IMR-90 (cell line): Measurements from ENCODE around the gene RAB5B. TPM values are rescaled to one million over a fixed set of nuclear protein-coding genes. Genes with fewer than 3 reads are reported as not detected.

Experiments
- ATAC-seq: fragments of 200-7000 bp; cut with Tn5 transposase; 2 replicates; pipeline ENCODE4 v1.9.1; 2020; ENCODE audit warnings: low read depth, mild to moderate bottlenecking, moderate library complexity
- BruUV-seq: library from RNA; stranded (reverse); fragments of 400-500 nt; replicated peaks from 2 replicates; lab custom pipeline; 2021; lab: Mats Ljungman, UMichigan
- CTCF ChIA-PET: fragments of 300-600 bp; formaldehyde crosslinking; extraction: SDS; loops from one replicate; lab custom pipeline; 2021; ENCODE audit warnings: antibody characterized with exemption; lab: Yijun Ruan, JAX
- POLR2A ChIA-PET: fragments of 300-600 bp; sonication (Branson Sonifier 250); formaldehyde crosslinking; loops from one replicate; lab custom pipeline; 2022; ENCODE audit warnings: antibody characterized with exemption; ENCODE audit not compliant: unreplicated experiment; lab: Charles Lee
- DNase-seq: peaks from one replicate; pipeline ENCODE4 v3.0.0; 2013
- H2AFZ ChIP-seq: replicated peaks from 2 replicates; pipeline ENCODE3; 2013; ENCODE audit warnings: low read length, mild to moderate bottlenecking; ENCODE audit not compliant: poor library complexity
- H2AK5ac ChIP-seq: 2 replicates; pipeline ENCODE4 v1.6.1; 2013; ENCODE audit warnings: low read depth, low read length, inconsistent platforms
- H2AK9ac ChIP-seq: replicated peaks from 2 replicates; pipeline ENCODE3; 2013; ENCODE audit warnings: mild to moderate bottlenecking, low read depth, low read length, moderate library complexity; ENCODE audit not compliant: poor library complexity
- H2BK120ac ChIP-seq: 2 replicates; pipeline ENCODE4 v1.6.1; 2013; ENCODE audit warnings: low read depth, low read length, inconsistent platforms
- H2BK15ac ChIP-seq: 3 replicates; pipeline ENCODE4 v1.6.1; 2013; ENCODE audit warnings: low read depth, low read length, inconsistent platforms
- H2BK20ac ChIP-seq: 2 replicates; pipeline ENCODE4 v1.6.1; 2013; ENCODE audit warnings: low read depth, mild to moderate bottlenecking, inconsistent platforms, low read length, moderate library complexity
- H2BK5ac ChIP-seq: 2 replicates; pipeline ENCODE4 v1.6.1; 2013; ENCODE audit warnings: mild to moderate bottlenecking, low read depth, low read length, inconsistent platforms; ENCODE audit not compliant: poor library complexity, severe bottlenecking
- H3K14ac ChIP-seq: replicated peaks from 2 replicates; pipeline ENCODE4 v1.6.1; 2013; ENCODE audit warnings: low read depth, low read length, inconsistent platforms
- H3K18ac ChIP-seq: 2 replicates; pipeline ENCODE4 v1.6.1; 2013; ENCODE audit warnings: low read depth, low read length, control low read depth
- H3K23ac ChIP-seq: 2 replicates; pipeline ENCODE4 v1.6.1; 2013; ENCODE audit warnings: low read depth, low read length, inconsistent platforms
- H3K27ac ChIP-seq: 2 replicates; pipeline ENCODE4 v1.5.1; 2013; ENCODE audit warnings: mild to moderate bottlenecking, control low read depth, low read length; ENCODE audit not compliant: insufficient read depth
- H3K27me3 ChIP-seq: 2 replicates; pipeline ENCODE4 v1.6.1; 2013; ENCODE audit warnings: low read length; ENCODE audit not compliant: control insufficient read depth, insufficient read depth
- H3K36me3 ChIP-seq: 2 replicates; pipeline ENCODE4 v1.6.1; 2013; ENCODE audit warnings: low read length, mixed read lengths; ENCODE audit not compliant: control insufficient read depth, insufficient read depth
- H3K4ac ChIP-seq: 2 replicates; pipeline ENCODE4 v1.6.1; 2013; ENCODE audit warnings: low read depth, low read length, inconsistent platforms
- H3K4me1 ChIP-seq: 2 replicates; pipeline ENCODE4 v1.6.1; 2013; ENCODE audit warnings: low read length, mixed read lengths; ENCODE audit not compliant: control insufficient read depth, insufficient read depth
- H3K4me2 ChIP-seq: 2 replicates; pipeline ENCODE4 v1.6.1; 2013; ENCODE audit warnings: low read depth, mild to moderate bottlenecking, control low read depth, low read length, moderate library complexity
- H3K4me3 ChIP-seq: 2 replicates; pipeline ENCODE4 v1.5.1; 2013; ENCODE audit warnings: low read depth, mild to moderate bottlenecking, control low read depth, low read length, moderate library complexity; ENCODE audit not compliant: insufficient read depth
- H3K56ac ChIP-seq: 2 replicates; pipeline ENCODE4 v1.6.1; 2013; ENCODE audit warnings: low read length, inconsistent platforms; ENCODE audit not compliant: insufficient read depth; ENCODE audit errors: extremely low read depth
- H3K79me1 ChIP-seq, 2 experiments: 2 replicates each; pipeline ENCODE4 v1.6.1; 2013; ENCODE audit warnings: low read length in 2 of 2, inconsistent platforms in 1 of 2, low read depth in 1 of 2
- H3K9ac ChIP-seq: 2 replicates; pipeline ENCODE4 v1.6.1; 2013; ENCODE audit warnings: low read depth, low read length, control low read depth
- H3K9me1 ChIP-seq: 2 replicates; pipeline ENCODE4 v1.6.1; 2013; ENCODE audit warnings: low read length, inconsistent platforms; ENCODE audit not compliant: insufficient read depth
- H3K9me3 ChIP-seq: 2 replicates; pipeline ENCODE4 v1.6.1; 2013; ENCODE audit warnings: low read length; ENCODE audit not compliant: control insufficient read depth, insufficient read depth
- H4K20me1 ChIP-seq: 2 replicates; pipeline ENCODE4 v1.6.1; 2013; ENCODE audit warnings: low read length, inconsistent platforms; ENCODE audit not compliant: insufficient read depth
- H4K5ac ChIP-seq: 2 replicates; pipeline ENCODE4 v1.6.1; 2013; ENCODE audit warnings: mild to moderate bottlenecking, low read depth, low read length, control low read depth
- H4K8ac ChIP-seq, 2 experiments: 2 replicates each; pipeline ENCODE4 v1.6.1; 2013; ENCODE audit warnings: low read depth in 2 of 2, low read length in 2 of 2, control low read depth in 1 of 2, inconsistent platforms in 1 of 2
- H4K91ac ChIP-seq: 2 replicates; pipeline ENCODE4 v1.6.1; 2013; ENCODE audit warnings: low read depth, low read length, inconsistent platforms; ENCODE audit not compliant: insufficient read depth
- BHLHE40 ChIP-seq: fragments of 150-350 bp; IDR thresholded peaks from 2 replicates; pipeline ENCODE4 v1.6.1; 2016; ENCODE audit warnings: mild to moderate bottlenecking, low read depth, low read length
- CHD1 ChIP-seq: IDR thresholded peaks from 2 replicates; pipeline ENCODE4 v1.6.1; 2012; ENCODE audit warnings: low read depth, low read length, improper control_type of control experiment
- MAZ ChIP-seq: IDR thresholded peaks from 2 replicates; pipeline ENCODE4 v1.6.1; 2012; ENCODE audit warnings: low read depth, mild to moderate bottlenecking, low read length, improper control_type of control experiment, moderate library complexity, borderline replicate concordance
- POLR2A ChIP-seq: IDR thresholded peaks from 2 replicates; pipeline ENCODE4 v1.6.1; 2012; ENCODE audit warnings: mild to moderate bottlenecking, low read depth, low read length
- RFX5 ChIP-seq: IDR thresholded peaks from 2 replicates; pipeline ENCODE4 v1.8.0; 2012; ENCODE audit warnings: low read depth, mild to moderate bottlenecking, low read length, moderate library complexity
- WGBS, 2 experiments: methylation state at CpG; one replicate each; pipeline versions ENCODE4 v1.1.5 to v1.1.7; 2013; ENCODE audit warnings: missing lambda C conversion rate in 2 of 2; ENCODE audit not compliant: insufficient read length in 1 of 2; ENCODE audit errors: extremely low coverage in 2 of 2; 5-methylcytosine and 5-hydroxymethylcytosine counted together
- dilution Hi-C: fragments of 300-500 bp; cut with HindIII; formaldehyde crosslinking; loops from one replicate; pipeline ENCODE4 v1.14.3; 2018; ENCODE audit warnings: low sequenced_read_pairs; ENCODE audit not compliant: unreplicated experiment
- in situ Hi-C: fragments of 300-500 bp; cut with MboI; formaldehyde crosslinking; loops from 3 replicates; pipeline ENCODE4 v1.14.3; 2019; ENCODE audit warnings: low sequenced_read_pairs, inconsistent platforms, mixed read lengths
- intact Hi-C: fragments of 100-400 bp; cut with micrococcal nuclease; formaldehyde crosslinking; loops from 2 replicates; pipeline ENCODE4 v1.10.0; 2022
- polyA plus RNA-seq, 3 experiments: library from polyadenylated mRNA; depleted of rRNA; stranded (reverse); fragments of >200 nt; gene quantifications; 2 replicates each; pipeline ENCODE4 v1.2.3, GENCODE V29; 2012; ENCODE audit warnings: low replicate concordance in 1 of 3
- total RNA-seq: library from RNA; depleted of rRNA; stranded (reverse); fragments of >200 nt; gene quantifications from 2 replicates; pipeline ENCODE4 v1.2.3, GENCODE V29; 2012

Gene RAB5B
- total and polyA plus RNA-seq, 2 of the 4 experiments (the other 2 are of a cell fraction) = 56.5 to 99.2 TPM

- ChIA-PET POLR2A (interaction anchor here (0.7 kb wide), 1 partner anchor 22 kb away, joined by 4 read pairs; no protein-coding TSS in a partner anchor), CTCF (interaction anchor here (0.9 kb wide), 1 partner anchor 9 kb away, joined by 3 read pairs; no protein-coding TSS in a partner anchor)
- H2BK15ac ChIP-seq = peak within 1 kb of the TSS; percentile 70; the same call in 1 of the 3 replicates
- peak within 1 kb of the TSS; percentile 79 for H4K91ac ChIP-seq
- peaks cover 9% of the 10 kb centered on the region; the same call in 1 of the 2 replicates for H3K36me3 ChIP-seq
- 0 out of 2 replicates have a peak within 1 kb of the TSS, but pooled peaks have one; percentile 26 for H3K56ac ChIP-seq
- peak within 1 kb of the TSS; percentile 85 for H3K9ac ChIP-seq
- H2BK20ac ChIP-seq = no peak within 1 kb of the TSS
- H3K9me3 ChIP-seq = no peaks in the 10 kb centered on the region
- H2AK5ac ChIP-seq = peak within 1 kb of the TSS; percentile 94
- H3K4me3 ChIP-seq = peak within 1 kb of the TSS; percentile 26
- H2BK120ac ChIP-seq = peak within 1 kb of the TSS; percentile 55
- H3K14ac ChIP-seq = peak within 1 kb of the TSS; percentile 90
- H4K5ac ChIP-seq = peak within 1 kb of the TSS; percentile 65
- ATAC-seq = peak; percentile 83
- in situ Hi-C loops = no loop called here
- H4K20me1 ChIP-seq = no peaks in the 10 kb centered on the region
- peak within 1 kb of the TSS; percentile 94 to 99 for H4K8ac ChIP-seq
- peak within 1 kb of the TSS; percentile 70 for H3K27ac ChIP-seq
- H3K79me1 ChIP-seq = peaks cover 0 to 15% of the 10 kb centered on the region in 2 experiments; a peak in 3 of 4 replicates
- no peak for TF ChIP-seq RFX5
- peak; percentile 38; the same call in 1 of the 2 replicates for TF ChIP-seq MAZ
- TF ChIP-seq BHLHE40 = no peak
- no peak for TF ChIP-seq POLR2A
- TF ChIP-seq CHD1 = no peak
- H2AK9ac ChIP-seq = peak within 1 kb of the TSS; percentile 97
- no TSS peak for BruUV-seq
- H3K4ac ChIP-seq = peak within 1 kb of the TSS; percentile 89
- H3K23ac ChIP-seq = peak within 1 kb of the TSS; percentile 94
- intact Hi-C loops = loop anchor here (1.0 kb wide), 1 partner anchor 9 kb away; no protein-coding TSS in a partner anchor
- no peaks in the 10 kb centered on the region for H3K27me3 ChIP-seq
- H3K4me1 ChIP-seq = peaks cover 17% of the 10 kb centered on the region
- dilution Hi-C loops = no loop called here
- peak within 1 kb of the TSS; percentile 97 for H2AFZ ChIP-seq
- peak within 1 kb of the TSS; percentile 65 for H2BK5ac ChIP-seq
- peak within 1 kb of the TSS; percentile 74 for H3K4me2 ChIP-seq
- peaks cover 8% of the 10 kb centered on the region; the same call in 1 of the 2 replicates for H3K9me1 ChIP-seq
- peak within 1 kb of the TSS; percentile 37 for H3K18ac ChIP-seq
- 20% methylated on average over 2 of the region's 10 CpGs; no CpG with 5 or more reads in 1 of the 2 experiments for WGBS, 2 experiments
- DNase-seq = peak; percentile 48
Observed at GRCh38 chr12:56020423-56021184, 46.7 kb downstream of the RAB5B start, which contains the start of gene IKZF4. IKZF4 (plus strand) TSS chr12:56021043; CDS start chr12:56021494, 451 bp downstream.
